ENCODE data around the gene NDUFAF4.

DNA sequence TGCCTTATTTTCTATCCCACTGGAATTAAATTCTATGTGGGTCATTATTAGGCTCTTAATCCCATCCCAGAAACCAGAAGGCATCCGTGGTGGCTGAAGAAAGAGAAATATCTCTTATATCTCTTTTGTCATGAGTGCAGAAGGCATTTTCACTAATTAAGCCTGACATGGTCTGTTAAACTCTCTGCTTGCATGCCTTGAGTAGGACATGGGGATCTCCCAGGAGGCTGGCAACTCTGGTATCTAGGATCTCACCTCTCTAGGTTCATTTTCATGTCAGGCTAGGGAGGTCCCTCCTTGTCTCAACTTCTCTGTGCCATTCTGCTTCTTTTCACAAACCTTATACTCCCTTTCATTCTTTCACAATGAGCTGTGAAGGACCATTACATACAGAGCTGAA is 35.1 kb downstream of the NDUFAF4 start:
- TF ChIP-seq, protein P1, sequence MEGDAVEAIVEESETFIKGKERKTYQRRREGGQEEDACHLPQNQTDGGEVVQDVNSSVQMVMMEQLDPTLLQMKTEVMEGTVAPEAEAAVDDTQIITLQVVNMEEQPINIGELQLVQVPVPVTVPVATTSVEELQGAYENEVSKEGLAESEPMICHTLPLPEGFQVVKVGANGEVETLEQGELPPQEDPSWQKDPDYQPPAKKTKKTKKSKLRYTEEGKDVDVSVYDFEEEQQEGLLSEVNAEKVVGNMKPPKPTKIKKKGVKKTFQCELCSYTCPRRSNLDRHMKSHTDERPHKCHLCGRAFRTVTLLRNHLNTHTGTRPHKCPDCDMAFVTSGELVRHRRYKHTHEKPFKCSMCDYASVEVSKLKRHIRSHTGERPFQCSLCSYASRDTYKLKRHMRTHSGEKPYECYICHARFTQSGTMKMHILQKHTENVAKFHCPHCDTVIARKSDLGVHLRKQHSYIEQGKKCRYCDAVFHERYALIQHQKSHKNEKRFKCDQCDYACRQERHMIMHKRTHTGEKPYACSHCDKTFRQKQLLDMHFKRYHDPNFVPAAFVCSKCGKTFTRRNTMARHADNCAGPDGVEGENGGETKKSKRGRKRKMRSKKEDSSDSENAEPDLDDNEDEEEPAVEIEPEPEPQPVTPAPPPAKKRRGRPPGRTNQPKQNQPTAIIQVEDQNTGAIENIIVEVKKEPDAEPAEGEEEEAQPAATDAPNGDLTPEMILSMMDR (IDR thresholded peaks at IDR 0.05), result no peak
- no peak for TF ChIP-seq POLR2A (IDR thresholded peaks at IDR 0.05)

All from right lobe of liver (tissue), 4 donors.